Effector memory CD4-positive, alpha-beta T cell (primary cell): Measurements from ENCODE around the gene DENND5A.
"Not testable (repeated sequence)": the region's sequence is repeated elsewhere in the genome, so short reads cannot be mapped to it uniquely, and the experiment has no call there.

Experiments
- DNase-seq, 3 donors: peaks; one replicate each; pipeline ENCODE4 v3.0.0-alpha.2; 2020
- H3K27ac ChIP-seq: 2 replicates; pipeline ENCODE4 v1.7.0; 2013; ENCODE audit warnings: mild to moderate bottlenecking, low read length, moderate library complexity; ENCODE audit not compliant: insufficient read depth, poor library complexity, severe bottlenecking
- H3K27me3 ChIP-seq: replicated peaks from 2 replicates; pipeline ENCODE4 v1.7.0; 2013; ENCODE audit warnings: mild to moderate bottlenecking, low read length; ENCODE audit not compliant: insufficient read depth, control insufficient read depth, poor library complexity, severe bottlenecking
- H3K36me3 ChIP-seq: 2 replicates; pipeline ENCODE4 v1.7.0; 2013; ENCODE audit warnings: mild to moderate bottlenecking, low read length, moderate library complexity; ENCODE audit not compliant: control insufficient read depth, insufficient read depth
- H3K4me1 ChIP-seq: 2 replicates; pipeline ENCODE4 v1.7.0; 2013; ENCODE audit warnings: low read length, mild to moderate bottlenecking; ENCODE audit not compliant: control insufficient read depth, insufficient read depth, poor library complexity, severe bottlenecking
- H3K4me3 ChIP-seq: 2 replicates; pipeline ENCODE4 v1.7.0; 2013; ENCODE audit warnings: low read length, low read depth, mild to moderate bottlenecking; ENCODE audit not compliant: insufficient read depth, poor library complexity, severe bottlenecking
- H3K9me3 ChIP-seq: 2 replicates; pipeline ENCODE4 v1.7.0; 2013; ENCODE audit warnings: mild to moderate bottlenecking, low read length, moderate library complexity; ENCODE audit not compliant: control insufficient read depth

The DENND5A gene

GRCh38 chr11:9247863-9248262, 17.3 kb downstream of the DENND5A start:
- H3K27ac ChIP-seq, result no peak overlapping the region
- H3K4me1 ChIP-seq, result peaks cover 9% of the 10 kb centered on the region
- H3K4me3 ChIP-seq, result no peak overlapping the region

GRCh38 chr11:9236242-9236641, 28.9 kb downstream of the DENND5A start:
- DNase-seq, H3K27me3 ChIP-seq, H3K9me3 ChIP-seq, H3K4me1 ChIP-seq, H3K36me3 ChIP-seq, H3K27ac ChIP-seq, H3K4me3 ChIP-seq: not testable (repeated sequence)

More at GRCh38 chr11:9247863-9248262, 17.3 kb downstream of the DENND5A start:
- Histone ChIP-seq H3K27me3 (no peaks in the 10 kb centered on the region), H3K36me3 (no peaks in the 10 kb centered on the region), H3K9me3 (no peaks in the 10 kb centered on the region)
- DNase-seq, result no peak

GRCh38 chr11:9232482-9232881, 32.7 kb downstream of the DENND5A start:
- Histone ChIP-seq H3K27me3 (no peaks in the 10 kb centered on the region), H3K4me3 (no peak overlapping the region), H3K27ac (no peak overlapping the region), H3K36me3 (no peaks in the 10 kb centered on the region), H3K4me1 (no peaks in the 10 kb centered on the region), H3K9me3 (no peaks in the 10 kb centered on the region)
- no peak for DNase-seq

GRCh38 chr11:9231848-9232177, 33.3 kb downstream of the DENND5A start:
- no peak overlapping the region for H3K4me3 ChIP-seq
- H3K4me1 ChIP-seq, result no peaks in the 10 kb centered on the region
- H3K36me3 ChIP-seq, result no peaks in the 10 kb centered on the region
- H3K9me3 ChIP-seq, result no peaks in the 10 kb centered on the region
- H3K27me3 ChIP-seq, result no peaks in the 10 kb centered on the region
- no peak for DNase-seq
- H3K27ac ChIP-seq, result no peak overlapping the region

GRCh38 chr11:9230296-9230695, 34.9 kb downstream of the DENND5A start:
- no peaks in the 10 kb centered on the region for H3K4me1 ChIP-seq
- no peak for DNase-seq
- no peaks in the 10 kb centered on the region for H3K36me3 ChIP-seq
- H3K9me3 ChIP-seq, result no peaks in the 10 kb centered on the region
- no peaks in the 10 kb centered on the region for H3K27me3 ChIP-seq
- H3K27ac ChIP-seq, result no peak overlapping the region
- no peak overlapping the region for H3K4me3 ChIP-seq

GRCh38 chr11:9228091-9228490, 37.1 kb downstream of the DENND5A start:
- H3K36me3 ChIP-seq, result no peaks in the 10 kb centered on the region
- no peaks in the 10 kb centered on the region for H3K4me1 ChIP-seq
- H3K9me3 ChIP-seq, result no peaks in the 10 kb centered on the region
- no peak overlapping the region for H3K27ac ChIP-seq
- no peak for DNase-seq
- H3K4me3 ChIP-seq, result no peak overlapping the region
- no peaks in the 10 kb centered on the region for H3K27me3 ChIP-seq

- Histone ChIP-seq H3K27me3 (no peaks in the 10 kb centered on the region), H3K4me1 (no peaks in the 10 kb centered on the region), H3K36me3 (no peaks in the 10 kb centered on the region), H3K27ac (no peak overlapping the region), H3K9me3 (no peaks in the 10 kb centered on the region), H3K4me3 (no peak overlapping the region)
- no peak for DNase-seq
Measured at GRCh38 chr11:9225748-9226298, 39.3 kb downstream of the DENND5A start.

- H3K9me3 ChIP-seq, result no peaks in the 10 kb centered on the region
- no peak overlapping the region for H3K27ac ChIP-seq
- no peaks in the 10 kb centered on the region for H3K4me1 ChIP-seq
- no peaks in the 10 kb centered on the region for H3K36me3 ChIP-seq
- no peak overlapping the region for H3K4me3 ChIP-seq
- H3K27me3 ChIP-seq, result no peaks in the 10 kb centered on the region
- DNase-seq, result no peak
Measured at GRCh38 chr11:9222654-9223053, 42.5 kb downstream of the DENND5A start.

- DNase-seq, H3K9me3 ChIP-seq, H3K4me1 ChIP-seq, H3K27ac ChIP-seq, H3K4me3 ChIP-seq, H3K27me3 ChIP-seq, H3K36me3 ChIP-seq: not testable (repeated sequence)
Measured at GRCh38 chr11:9220853-9221252, 44.3 kb downstream of the DENND5A start.

GRCh38 chr11:9219572-9219971, 45.6 kb downstream of the DENND5A start:
- H3K4me1 ChIP-seq, result no peaks in the 10 kb centered on the region
- no peaks in the 10 kb centered on the region for H3K9me3 ChIP-seq
- H3K27ac ChIP-seq, result no peak overlapping the region
- no peak for DNase-seq
- H3K4me3 ChIP-seq, result no peak overlapping the region
- H3K27me3 ChIP-seq, result no peaks in the 10 kb centered on the region
- no peaks in the 10 kb centered on the region for H3K36me3 ChIP-seq

- H3K9me3 ChIP-seq, result no peaks in the 10 kb centered on the region
- no peak overlapping the region for H3K4me3 ChIP-seq
- H3K27me3 ChIP-seq, result no peaks in the 10 kb centered on the region
- no peaks in the 10 kb centered on the region for H3K36me3 ChIP-seq
- no peak for DNase-seq
- no peaks in the 10 kb centered on the region for H3K4me1 ChIP-seq
- no peak overlapping the region for H3K27ac ChIP-seq
Measured at GRCh38 chr11:9219115-9219514, 46.0 kb downstream of the DENND5A start.
